Measurements from ENCODE around the gene TBCC. TPM values are rescaled to one million over a fixed set of nuclear protein-coding genes. Genes with fewer than 3 reads are reported as not detected.
A peak's percentile ranks its signal among the peaks of the same experiment; 100 is the strongest.

The TBCC gene
- total RNA-seq, 2 experiments from 2014 or later = 48.6 to 50.4 TPM

DNA sequence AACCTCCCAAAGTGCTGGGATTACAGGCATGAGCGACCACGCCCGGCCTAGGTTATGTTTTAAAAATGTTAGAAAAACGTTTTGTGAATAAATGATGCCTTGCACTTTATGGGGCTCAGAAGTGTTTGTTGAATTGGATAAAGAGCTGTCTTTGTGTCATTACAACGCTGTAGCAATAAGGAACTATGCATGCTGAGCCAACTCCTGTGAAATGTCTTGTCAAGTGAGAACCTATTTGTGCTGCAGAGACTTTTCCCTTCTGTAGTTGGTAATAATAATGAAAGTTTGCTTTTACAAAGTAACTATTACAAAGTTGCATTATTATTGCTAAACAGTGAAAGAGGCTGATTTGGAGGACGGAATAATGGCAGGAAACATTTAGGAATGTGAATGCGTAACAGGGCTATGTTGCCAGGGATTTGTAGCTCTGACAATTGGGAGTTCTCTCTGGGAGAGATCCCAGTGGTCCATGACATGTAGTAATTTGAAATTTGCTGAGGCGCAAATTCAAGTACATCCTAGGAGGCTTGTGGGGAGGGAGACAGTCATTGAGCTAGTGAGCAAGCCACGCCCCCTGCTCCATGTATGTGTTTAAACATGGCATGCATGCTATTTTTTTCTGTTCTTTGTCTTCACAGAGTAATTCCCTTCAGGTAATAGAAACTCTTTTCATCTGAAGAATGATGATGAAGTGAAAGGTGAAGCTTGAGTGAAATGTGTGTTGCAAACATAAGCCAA, 19.2 kb upstream of the TBCC start:
- Mint-ChIP-seq H3K27ac (no peak overlapping the region), H3K4me3 (no peak overlapping the region), H3K9me3 (no peaks in the 10 kb centered on the region), H3K36me3 (peaks cover 12% of the 10 kb centered on the region), H3K4me1 (no peaks in the 10 kb centered on the region), H3K27me3 (no peaks in the 10 kb centered on the region)
- DNase-seq (no peak), ATAC-seq (ENCODE audit: low read depth) (no peak)
- POLR2A ChIA-PET = interaction anchor here (0.5 to 22.2 kb wide), 3 partner anchors 16 to 18 kb away, joined by 3 to 450 read pairs (median 6); partner anchors contain the start of genes BICRAL and TBCC

DNA sequence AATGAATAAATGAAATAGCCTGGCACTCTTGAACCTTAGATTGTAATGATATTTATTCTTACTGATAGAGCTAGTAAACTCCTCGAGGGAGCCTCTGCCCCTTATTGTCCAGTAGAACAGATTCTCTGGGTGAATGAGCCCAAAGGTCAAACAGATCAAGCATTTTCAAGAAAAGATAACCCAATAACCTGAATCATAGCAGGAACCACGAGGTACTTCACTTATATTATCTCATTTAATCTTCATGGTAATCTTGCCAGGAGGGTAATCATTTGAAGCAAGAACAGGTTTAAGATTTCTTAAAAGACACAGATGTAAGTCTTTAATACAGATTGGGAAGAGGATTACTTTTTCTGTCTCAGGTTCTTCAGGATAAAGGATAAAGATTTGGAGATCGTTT, 17.0 kb upstream of the TBCC start:
- Mint-ChIP-seq H3K36me3 (peaks cover 19% of the 10 kb centered on the region), H3K9me3 (no peaks in the 10 kb centered on the region), H3K4me3 (no peak overlapping the region), H3K27ac (no peak overlapping the region), H3K4me1 (peaks cover 6% of the 10 kb centered on the region), H3K27me3 (no peaks in the 10 kb centered on the region)
- no peak for DNase-seq
- POLR2A ChIA-PET = interaction anchor here (1.3 to 2.3 kb wide), 2 partner anchors 8 to 16 kb away, joined by 4 to 7 read pairs; no protein-coding TSS in a partner anchor
- ATAC-seq (ENCODE audit: low read depth) = no peak

DNA sequence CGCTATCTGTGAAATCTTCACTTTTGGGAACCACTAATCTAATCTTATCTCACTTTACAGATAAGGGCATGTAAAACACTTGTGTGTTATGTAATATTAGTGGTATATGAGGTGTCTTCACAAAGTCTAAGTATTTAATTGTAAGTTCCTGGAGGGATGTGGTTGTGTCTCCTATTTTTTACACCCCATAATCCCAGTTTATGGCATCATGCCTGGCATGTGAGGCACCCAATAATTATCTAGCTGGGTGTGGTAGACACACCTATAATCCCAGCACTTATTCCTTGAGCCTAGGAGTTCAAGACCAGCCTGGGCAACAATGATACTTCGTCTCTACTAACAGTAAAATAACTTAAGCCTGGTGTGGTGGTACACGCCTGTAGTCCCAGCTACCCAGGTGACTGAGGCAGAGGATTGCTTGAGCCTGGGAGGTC, 16.5 kb upstream of the TBCC start:
- no peak overlapping the region for H3K4me3 Mint-ChIP-seq
- no peaks in the 10 kb centered on the region for H3K9me3 Mint-ChIP-seq
- H3K4me1 Mint-ChIP-seq = peaks cover 7% of the 10 kb centered on the region
- no peak for ATAC-seq (ENCODE audit: low read depth)
- DNase-seq = no peak
- no peaks in the 10 kb centered on the region for H3K27me3 Mint-ChIP-seq
- peaks cover 17% of the 10 kb centered on the region for H3K36me3 Mint-ChIP-seq
- no peak overlapping the region for H3K27ac Mint-ChIP-seq
- POLR2A ChIA-PET = interaction anchor here (1.0 to 2.3 kb wide), 3 partner anchors 8 to 16 kb away, joined by 3 to 7 read pairs (median 4); no protein-coding TSS in a partner anchor

DNA sequence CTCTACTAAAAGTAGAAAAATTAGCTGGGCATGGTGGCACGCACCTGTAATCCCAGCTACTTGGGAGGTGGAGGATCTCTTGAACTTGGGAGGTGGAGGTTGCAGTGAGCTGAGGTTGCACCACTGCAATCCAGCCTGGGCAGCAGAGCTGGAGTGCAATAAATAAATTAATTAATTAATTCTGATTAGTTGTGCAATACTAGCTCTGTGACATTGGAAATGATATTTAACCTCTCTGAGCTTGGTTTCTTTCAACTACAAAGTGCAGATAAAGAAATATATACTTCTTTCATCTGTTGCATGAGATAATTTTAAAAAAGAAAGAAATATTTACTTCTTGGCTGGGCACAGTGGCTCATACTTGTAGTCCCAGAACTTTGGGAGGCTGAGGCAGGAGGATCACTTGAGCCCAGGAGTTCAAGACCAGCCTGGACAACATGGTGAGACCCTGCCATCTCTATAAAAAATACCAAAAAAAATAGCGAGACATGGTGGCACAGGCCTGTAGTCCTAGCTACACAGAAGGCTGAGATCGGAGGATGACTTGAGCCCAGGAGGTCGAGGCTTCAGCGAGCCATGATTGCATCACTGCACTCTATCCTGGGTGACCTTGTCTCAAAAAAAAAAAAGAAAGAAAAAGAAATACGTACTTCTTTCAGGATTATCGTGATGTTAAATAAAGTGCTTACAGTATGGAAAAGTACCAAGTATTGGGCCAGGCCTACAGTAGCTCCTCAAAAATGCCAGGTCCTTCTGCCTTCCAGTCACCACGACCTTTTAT, 15.6 kb upstream of the TBCC start:
- DNase-seq (no peak), ATAC-seq (ENCODE audit: low read depth) (no peak)
- no peaks in the 10 kb centered on the region for H3K9me3 Mint-ChIP-seq
- no peak overlapping the region for H3K4me3 Mint-ChIP-seq
- H3K27me3 Mint-ChIP-seq = no peaks in the 10 kb centered on the region
- H3K27ac Mint-ChIP-seq = no peak overlapping the region
- POLR2A ChIA-PET = interaction anchor here (1.0 to 2.3 kb wide), 3 partner anchors 9 to 16 kb away, joined by 3 to 7 read pairs (median 5); partner anchors contain the start of gene TBCC
- peaks cover 18% of the 10 kb centered on the region for H3K36me3 Mint-ChIP-seq
- peaks cover 7% of the 10 kb centered on the region for H3K4me1 Mint-ChIP-seq

DNA sequence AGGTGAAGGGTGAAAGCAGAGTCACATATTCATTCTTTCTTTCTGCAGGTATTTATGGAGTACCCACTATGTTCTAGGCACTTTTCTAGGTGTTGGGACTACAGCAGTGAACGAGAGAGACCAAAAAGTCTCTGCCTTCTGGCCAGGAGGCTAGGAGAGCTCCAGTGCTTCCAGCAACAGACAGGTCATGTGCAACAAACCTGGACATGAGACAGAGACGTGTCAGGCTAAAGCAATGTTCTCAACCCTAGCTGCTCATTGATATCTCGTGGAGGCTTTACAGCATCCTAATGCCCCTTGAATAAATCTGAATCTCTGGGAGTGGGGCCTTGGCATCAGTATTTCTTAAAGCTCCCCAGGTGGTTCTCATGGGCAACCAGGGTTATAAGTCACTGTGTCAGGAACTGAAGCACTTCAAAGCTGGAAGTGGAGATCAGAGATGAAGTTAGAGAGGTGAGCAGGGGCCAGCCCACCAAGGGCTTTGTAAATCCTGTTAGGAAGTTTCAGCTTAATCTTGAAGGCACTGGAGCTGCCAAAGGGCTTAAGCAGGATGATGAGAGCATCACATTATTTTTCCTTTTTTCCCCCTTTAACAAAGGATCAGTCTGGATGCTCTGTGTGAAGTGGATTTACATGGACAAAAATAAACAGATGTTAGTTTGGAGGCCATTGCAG, 13.0 kb upstream of the TBCC start:
- Mint-ChIP-seq H3K27me3 (no peaks in the 10 kb centered on the region), H3K27ac (no peak overlapping the region), H3K9me3 (no peaks in the 10 kb centered on the region), H3K4me3 (no peak overlapping the region), H3K36me3 (peaks cover 11% of the 10 kb centered on the region), H3K4me1 (peaks cover 7% of the 10 kb centered on the region)
- POLR2A ChIA-PET = interaction anchor here (0.6 to 1.6 kb wide), 5 partner anchors 11 to 82 kb away, joined by 3 to 7 read pairs (median 5); partner anchors contain the start of gene BICRAL
- ATAC-seq (ENCODE audit: low read depth) (no peak), DNase-seq (no peak)

DNA sequence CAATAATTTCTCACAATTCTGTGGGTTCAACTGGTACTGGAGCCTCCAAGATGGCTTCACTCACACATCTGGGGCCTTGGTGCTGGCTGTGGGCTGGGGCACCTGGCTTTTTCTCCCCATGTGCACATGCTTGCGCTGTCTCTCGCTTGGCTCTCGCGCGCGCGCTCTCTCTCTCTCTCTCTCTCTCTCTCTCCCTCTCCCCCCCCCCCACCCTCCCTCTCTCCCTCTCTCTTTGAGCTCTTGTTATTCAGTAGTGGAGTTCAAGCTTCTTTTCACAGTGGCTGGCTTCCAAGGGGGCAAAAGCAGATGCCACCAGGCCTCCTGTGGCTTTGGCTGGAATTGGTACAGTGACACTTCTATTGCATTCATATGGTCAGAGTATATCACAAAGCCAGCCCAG, 10.8 kb upstream of the TBCC start:
- Mint-ChIP-seq H3K27ac (no peak overlapping the region), H3K9me3 (peaks cover 1% of the 10 kb centered on the region), H3K4me3 (no peak overlapping the region), H3K36me3 (peaks cover 16% of the 10 kb centered on the region), H3K4me1 (peaks cover 11% of the 10 kb centered on the region), H3K27me3 (no peaks in the 10 kb centered on the region)
- DNase-seq = no peak
- no peak for ATAC-seq (ENCODE audit: low read depth)
- POLR2A ChIA-PET = no interaction called here

DNA sequence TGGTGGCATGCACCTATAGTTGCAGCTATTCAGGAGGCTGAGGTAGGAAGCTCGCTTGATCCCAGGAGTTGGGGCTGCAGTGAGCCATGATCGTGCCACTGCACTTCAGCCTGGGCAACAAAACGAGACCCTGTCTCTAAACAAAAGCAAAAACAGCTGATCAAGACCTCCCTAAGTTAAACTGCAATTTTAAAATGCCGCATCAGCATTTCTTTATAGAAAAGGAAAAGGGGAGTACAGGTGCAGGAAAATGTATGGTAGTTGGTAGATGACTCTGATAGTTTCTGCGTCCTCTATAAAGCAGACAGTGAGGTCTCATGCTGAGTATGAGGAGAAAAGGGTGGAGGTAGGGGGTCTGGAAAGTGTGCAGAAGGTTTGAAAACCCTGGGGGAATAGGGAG, 8.9 kb upstream of the TBCC start:
- ATAC-seq (ENCODE audit: low read depth) = no peak
- Mint-ChIP-seq H3K4me1 (peaks cover 11% of the 10 kb centered on the region), H3K9me3 (peaks cover 1% of the 10 kb centered on the region)

DNA sequence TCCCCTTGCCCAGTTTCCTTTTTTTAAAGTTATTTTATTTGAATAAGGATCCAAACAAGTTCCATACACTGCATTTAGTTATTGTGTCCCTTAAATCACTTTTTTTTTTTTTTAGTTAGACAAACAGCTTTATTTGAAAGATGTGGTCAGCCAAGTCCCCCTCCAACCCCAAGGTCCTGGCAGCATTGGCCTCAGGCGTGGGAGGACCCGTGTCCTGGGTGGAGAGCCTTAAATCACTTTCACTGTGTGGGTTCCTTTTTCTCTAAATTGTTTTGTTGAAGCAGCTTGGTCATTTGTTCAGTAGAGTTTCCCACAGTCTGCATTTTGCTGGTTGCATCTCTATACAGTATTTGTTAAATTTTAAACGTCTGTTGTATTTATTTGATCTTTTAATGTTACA, 5.2 kb upstream of the TBCC start:
- Mint-ChIP-seq H3K9me3 (peaks cover 1% of the 10 kb centered on the region), H3K27me3 (no peaks in the 10 kb centered on the region), H3K36me3 (peaks cover 13% of the 10 kb centered on the region), H3K4me3 (no peak overlapping the region), H3K27ac (no peak overlapping the region), H3K4me1 (peaks cover 18% of the 10 kb centered on the region)
- ATAC-seq (ENCODE audit: low read depth) (no peak), DNase-seq (no peak)
- POLR2A ChIA-PET = interaction anchor here (8.0 kb wide), 1 partner anchor 24 kb away, joined by 450 read pairs; the partner anchor contains the start of gene BICRAL

More for the DNA sequence above, 8.9 kb upstream of the TBCC start:
- Mint-ChIP-seq H3K36me3 (peaks cover 19% of the 10 kb centered on the region), H3K4me3 (no peak overlapping the region), H3K27me3 (no peaks in the 10 kb centered on the region), H3K27ac (no peak overlapping the region)
- POLR2A ChIA-PET = interaction anchor here (0.9 kb wide), 1 partner anchor 9 kb away, joined by 3 read pairs; the partner anchor contains the start of gene TBCC
- no peak for DNase-seq

DNA sequence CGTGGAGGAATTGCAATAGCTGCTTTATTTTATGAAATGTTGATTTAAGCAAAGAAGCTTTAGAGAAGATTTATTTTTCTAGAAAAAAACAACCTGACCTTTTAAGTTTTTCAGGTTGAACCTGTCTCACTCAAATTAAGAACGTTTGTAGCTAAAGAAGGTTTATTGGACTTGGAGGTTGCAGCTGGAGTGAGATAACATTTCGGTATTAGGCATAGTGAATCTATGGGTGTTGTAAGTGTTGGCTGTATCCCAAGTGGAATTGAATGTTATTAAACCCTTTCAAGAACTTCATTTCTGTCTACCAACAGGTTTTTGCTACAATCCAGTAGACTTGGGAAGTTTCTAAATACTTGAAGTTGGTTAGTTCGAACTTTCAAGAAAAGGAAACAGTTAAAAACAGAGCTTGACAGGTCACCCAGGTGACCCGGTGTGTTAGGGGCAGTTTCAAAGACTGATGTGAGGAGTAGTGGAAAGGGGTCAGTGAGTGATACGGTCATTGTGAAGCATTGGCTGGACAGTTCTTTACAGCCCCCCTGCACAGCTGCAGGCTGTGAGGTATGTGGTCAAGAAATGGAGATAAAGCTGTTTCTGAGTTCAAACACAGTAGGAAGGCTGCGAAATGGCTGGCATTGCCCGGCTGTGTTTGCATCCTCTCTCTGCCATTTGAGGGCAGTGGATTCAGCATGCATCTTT, 2.4 kb upstream of the TBCC start:
- ATAC-seq (ENCODE audit: low read depth) = no peak
- Mint-ChIP-seq H3K4me1 (peaks cover 22% of the 10 kb centered on the region), H3K36me3 (peaks cover 20% of the 10 kb centered on the region), H3K9me3 (peaks cover 1% of the 10 kb centered on the region), H3K27me3 (no peaks in the 10 kb centered on the region), H3K27ac (peak overlapping the region; percentile 100), H3K4me3 (peak overlapping the region; percentile 100)
- DNase-seq = no peak
- POLR2A ChIA-PET = interaction anchor here (0.6 to 8.0 kb wide), 11 partner anchors 10 to 853 kb away, joined by 4 to 450 read pairs (median 5); partner anchors contain the start of genes BICRAL, RPL7L1 and USP49

DNA sequence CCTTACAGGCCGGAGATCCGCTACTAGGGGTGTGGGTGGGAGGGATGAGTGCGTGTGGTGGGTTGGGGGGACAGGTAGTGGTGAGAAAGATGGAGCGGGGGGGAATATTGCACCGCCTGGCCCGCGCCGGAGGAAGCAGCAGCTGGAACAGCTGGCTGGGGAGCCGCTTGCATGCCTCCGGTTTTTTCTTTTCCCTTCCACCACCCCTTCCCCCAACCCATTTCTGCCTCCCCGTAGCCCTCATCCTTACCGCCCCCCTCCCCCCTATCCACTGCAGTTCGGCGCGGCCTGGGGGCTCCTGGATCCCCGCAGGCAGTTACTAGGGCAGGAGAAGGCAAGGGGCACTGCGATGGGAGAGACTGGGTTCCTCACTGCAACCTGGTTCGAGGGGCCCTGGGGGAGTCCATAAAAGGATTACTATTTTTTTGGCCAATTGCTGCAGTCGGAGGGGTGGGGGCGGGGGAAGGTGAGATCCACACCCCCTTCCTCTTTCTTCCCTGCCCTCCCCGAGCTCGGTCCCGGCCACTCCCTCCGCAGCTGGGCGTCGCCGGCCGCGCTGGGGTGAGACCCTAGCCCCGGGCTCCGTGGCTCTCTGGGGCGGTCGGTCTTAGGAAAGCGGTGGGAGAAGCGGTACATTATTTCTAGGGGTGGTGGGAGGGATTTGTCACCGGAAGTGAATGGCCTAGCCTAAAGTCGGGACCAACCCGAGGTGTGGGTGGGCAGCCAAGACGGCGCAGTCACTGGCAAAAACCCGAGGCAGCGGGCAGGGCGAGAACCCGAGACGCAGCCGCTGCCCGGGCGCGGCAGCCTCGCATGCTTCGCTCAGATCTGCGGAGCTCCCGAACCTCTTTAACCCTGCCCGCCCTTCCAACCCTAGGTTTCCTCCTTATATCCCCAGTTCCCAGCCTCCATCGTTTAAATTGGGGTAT, 824 bp upstream of the TBCC start:
- no peaks in the 10 kb centered on the region for H3K9me3 Mint-ChIP-seq
- no peaks in the 10 kb centered on the region for H3K27me3 Mint-ChIP-seq
- POLR2A ChIA-PET = interaction anchor here (0.5 to 8.0 kb wide), 31 partner anchors 11 to 730 kb away, joined by 3 to 450 read pairs (median 5); partner anchors contain the start of genes BICRAL, CNPY3, CUL7 and PEX6
- DNase-seq (peak; percentile 86), ATAC-seq (ENCODE audit: low read depth) (peak; percentile 57)
- peaks cover 21% of the 10 kb centered on the region for H3K4me1 Mint-ChIP-seq
- H3K36me3 Mint-ChIP-seq = peaks cover 20% of the 10 kb centered on the region
- H3K4me3 Mint-ChIP-seq = peak overlapping the region; percentile 100
- H3K27ac Mint-ChIP-seq = peak overlapping the region; percentile 100

DNA sequence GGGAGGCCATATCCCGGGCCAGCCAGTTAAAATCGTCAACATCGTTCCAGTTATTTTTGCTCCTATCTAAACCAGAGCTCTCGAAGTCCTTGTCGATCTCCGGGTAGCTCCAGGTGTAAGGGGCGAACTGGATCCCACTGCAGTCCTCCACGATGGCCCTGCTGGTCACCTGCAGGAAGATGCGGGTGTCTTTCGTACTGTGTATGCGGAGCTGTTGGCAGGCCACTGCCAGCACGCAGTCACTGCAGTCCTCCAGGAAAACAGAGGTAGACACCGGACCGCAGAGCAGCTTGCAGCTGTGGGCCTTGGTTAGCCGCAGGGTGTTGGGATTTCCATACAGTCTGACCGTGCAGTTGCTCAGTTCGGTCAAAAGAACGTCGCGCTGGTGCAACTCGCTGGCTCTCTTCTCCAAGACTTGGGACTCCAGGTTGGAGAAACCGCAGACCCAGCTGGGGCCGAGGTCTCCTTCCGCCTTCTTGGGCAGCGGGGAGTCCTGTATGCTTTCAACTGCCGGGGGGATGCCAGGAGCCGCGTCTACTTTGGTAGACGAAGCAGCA, 742 bp downstream of the TBCC start:
- Mint-ChIP-seq H3K27me3 (no peaks in the 10 kb centered on the region), H3K4me1 (peaks cover 21% of the 10 kb centered on the region), H3K27ac (peak overlapping the region; percentile 100), H3K9me3 (no peaks in the 10 kb centered on the region), H3K4me3 (peak overlapping the region; percentile 100), H3K36me3 (peaks cover 17% of the 10 kb centered on the region)
- ATAC-seq (ENCODE audit: low read depth) (no peak), DNase-seq (peak; percentile 54)
- POLR2A ChIA-PET = interaction anchor here (0.5 to 8.0 kb wide), 20 partner anchors 10 to 732 kb away, joined by 3 to 450 read pairs (median 8); partner anchors contain the start of genes BICRAL, CNPY3, PEX6 and PPP2R5D
